T-cell (primary cell): ENCODE measurements around the gene SP7. TPM values are rescaled to one million over a fixed set of nuclear protein-coding genes. Genes with fewer than 3 reads are reported as not detected.
A peak's percentile ranks its signal among the peaks of the same experiment; 100 is the strongest.

Experiments used
- ATAC-seq, 4 experiments: fragments of 200-7000 bp in 3 of 4; fragments of 150-1000 bp in 1 of 4; cut with Tn5 transposase; replicated peaks in 1 of 4; 1 replicate in 3 of 4; 2 replicates in 1 of 4; pipeline ENCODE4 v1.10.0; 2021; ENCODE audit warnings: moderate library complexity in 3 of 4, mild to moderate bottlenecking in 2 of 4, moderate number of reproducible peaks in 1 of 4
- CTCF ChIA-PET, 2 donors: fragments of 300-600 bp; sonication (Branson Sonifier 250); formaldehyde crosslinking; loops; one replicate each; lab custom pipeline; 2022; ENCODE audit warnings: antibody characterized with exemption in 2 of 2; lab: Charles Lee
- POLR2A ChIA-PET, 2 donors: fragments of 300-600 bp; sonication (Branson Sonifier 250); formaldehyde crosslinking; loops; one replicate each; lab custom pipeline; 2022; ENCODE audit warnings: antibody characterized with exemption in 2 of 2; lab: Charles Lee
- DNase-seq, 35 experiments: peaks; one replicate each; pipeline versions ENCODE4 v3.0.0 to v3.0.0-alpha.2; 2013 to 2023
- H3K27ac ChIP-seq: one replicate; pipeline ENCODE4 v1.5.1; 2013; ENCODE audit warnings: low read length
- H3K27me3 ChIP-seq, 2 experiments: replicated peaks in 1 of 2; 1 replicate in 1 of 2; 2 replicates in 1 of 2; pipeline versions ENCODE4 v1.6.1 to v1.7.0; 2013; ENCODE audit warnings: low read length in 1 of 2, mixed read lengths in 1 of 2; ENCODE audit not compliant: control insufficient read depth in 2 of 2, insufficient read depth in 2 of 2; ENCODE audit errors: extremely low read depth in 1 of 2
- H3K36me3 ChIP-seq, 2 donors: 1 replicate in 1 of 2; 2 replicates in 1 of 2; pipeline versions ENCODE4 v1.6.1 to v1.7.0; 2013; ENCODE audit warnings: low read length in 1 of 2; ENCODE audit not compliant: control insufficient read depth in 2 of 2, insufficient read depth in 1 of 2; ENCODE audit errors: extremely low read depth in 1 of 2
- H3K4me1 ChIP-seq, 2 experiments: 1 replicate in 1 of 2; 2 replicates in 1 of 2; pipeline versions ENCODE4 v1.6.1 to v1.7.0; 2013; ENCODE audit warnings: low read length in 2 of 2, mixed read lengths in 1 of 2; ENCODE audit not compliant: insufficient read depth in 2 of 2, control insufficient read depth in 1 of 2; ENCODE audit errors: extremely low read depth in 1 of 2
- H3K4me3 ChIP-seq, 2 donors: 1 replicate in 1 of 2; 2 replicates in 1 of 2; pipeline versions ENCODE4 v1.5.1 to v1.7.0; 2013; ENCODE audit warnings: mild to moderate bottlenecking in 2 of 2, low read length in 1 of 2, moderate library complexity in 1 of 2; ENCODE audit not compliant: control insufficient read depth in 1 of 2; ENCODE audit errors: extremely low read depth in 1 of 2
- H3K9me3 ChIP-seq: 2 replicates; pipeline ENCODE4 v1.7.0; 2013
- H3K27ac Mint-ChIP-seq, 2 donors: one replicate each; pipeline ENCODE4 v1.8.0; 2020 to 2021; ENCODE audit warnings: mild to moderate bottlenecking in 2 of 2, mixed read lengths in 2 of 2
- H3K27me3 Mint-ChIP-seq, 2 donors: one replicate each; pipeline ENCODE4 v1.8.0; 2021 to 2022; ENCODE audit warnings: mixed read lengths in 2 of 2
- H3K36me3 Mint-ChIP-seq: one replicate; pipeline ENCODE4 v1.8.0; 2021; ENCODE audit warnings: mixed read lengths
- H3K4me1 Mint-ChIP-seq, 3 donors: one replicate each; pipeline ENCODE4 v1.8.0; 2020 to 2022; ENCODE audit warnings: mixed read lengths in 3 of 3, mild to moderate bottlenecking in 1 of 3
- H3K4me3 Mint-ChIP-seq, 3 donors: one replicate each; pipeline ENCODE4 v1.8.0; 2020 to 2022; ENCODE audit warnings: mild to moderate bottlenecking in 3 of 3, mixed read lengths in 3 of 3, moderate library complexity in 3 of 3
- H3K9me3 Mint-ChIP-seq, 3 donors: one replicate each; pipeline ENCODE4 v1.8.0; 2020 to 2022; ENCODE audit warnings: mixed read lengths in 3 of 3
- WGBS: methylation state at CpG from one replicate; pipeline ENCODE4 v1.1.5; 2013; ENCODE audit warnings: missing lambda C conversion rate; ENCODE audit not compliant: insufficient coverage; 5-methylcytosine and 5-hydroxymethylcytosine counted together
- total RNA-seq, 35 experiments: library from RNA in 6 of 35; stranded (reverse) in 6 of 35; fragments of 120-200 nt in 1 of 35; gene quantifications; one replicate each; pipeline versions ENCODE4 v1.2.1 to v1.2.4 and lab custom pipeline; 2013 to 2026

The SP7 gene
- total RNA-seq, 5 donors from 2014 or later (not counting 1 experiment from before 2014, with no cell fraction given), result 0.12 TPM; not detected in 4

DNA sequence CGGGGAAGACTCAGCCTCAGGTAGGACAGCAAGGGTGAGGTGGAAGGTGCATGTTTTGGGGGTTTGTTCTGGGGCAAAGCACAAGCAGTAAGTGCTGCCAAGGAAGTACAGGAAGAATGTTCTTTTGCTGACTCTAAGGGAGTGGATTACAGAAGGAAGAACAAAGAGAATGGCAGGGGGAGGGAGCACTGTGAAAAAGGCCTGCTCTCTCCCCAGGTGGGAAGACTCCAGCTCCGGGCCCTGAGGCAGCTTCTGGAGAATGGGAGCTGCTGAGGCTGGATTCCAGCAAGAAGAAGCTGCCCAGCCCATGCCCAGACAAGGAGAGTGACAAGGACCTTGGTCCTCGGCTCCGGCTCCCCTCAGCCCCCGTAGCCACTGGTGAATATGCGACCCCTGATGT, 47.8 kb downstream of the SP7 start:
- Mint-ChIP-seq H3K4me3 (no peak overlapping the region), H3K36me3 (no peaks in the 10 kb centered on the region), H3K27ac (no peak overlapping the region), H3K4me1 (peaks cover 4 to 8% (median 4%) of the 10 kb centered on the region in 3 donors), H3K27me3 (no peaks in the 10 kb centered on the region), H3K9me3 (no peaks in the 10 kb centered on the region)
- H3K36me3 ChIP-seq, result no peaks in the 10 kb centered on the region
- no peaks in the 10 kb centered on the region for H3K9me3 ChIP-seq
- peaks cover 0 to 5% of the 10 kb centered on the region in 2 experiments for H3K4me1 ChIP-seq
- H3K27me3 ChIP-seq, result no peaks in the 10 kb centered on the region
- ChIA-PET CTCF (interaction anchor here (0.6 to 3.2 kb wide), 4 partner anchors 28 to 128 kb away, joined by 4 to 19 read pairs (median 7); no protein-coding TSS in a partner anchor), POLR2A (no interaction called here)
- H3K4me3 ChIP-seq, result no peak overlapping the region
- no peak for DNase-seq
- H3K27ac ChIP-seq, result no peak overlapping the region
- ATAC-seq, result no peak
- WGBS, result 100% methylated on average over 5 of the region's 6 CpGs

DNA sequence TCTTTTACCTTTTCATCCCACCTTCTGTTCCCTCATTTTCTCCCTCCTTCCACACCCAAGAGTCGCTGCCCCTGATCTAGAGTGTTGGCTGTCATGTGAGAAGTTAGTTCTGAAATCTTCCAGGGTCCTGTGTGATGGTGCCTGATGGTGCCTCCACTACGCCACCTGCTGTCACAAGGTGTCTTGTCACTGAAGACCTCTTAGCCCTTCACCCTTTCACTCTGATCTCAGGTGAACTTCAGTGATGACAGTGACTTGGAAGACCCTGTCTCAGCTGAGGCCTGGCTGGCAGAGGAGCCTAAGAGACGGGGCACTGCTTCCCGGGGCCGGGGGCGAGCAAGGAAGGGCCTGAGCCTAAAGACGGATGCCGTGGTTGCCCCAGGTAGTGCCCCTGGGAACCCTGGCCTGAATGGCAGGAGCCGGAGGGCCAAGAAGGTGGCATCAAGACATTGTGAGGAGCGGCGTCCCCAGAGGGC, 48.4 kb downstream of the SP7 start:
- Mint-ChIP-seq H3K27me3 (no peaks in the 10 kb centered on the region), H3K4me1 (peaks cover 4 to 8% (median 4%) of the 10 kb centered on the region in 3 donors), H3K4me3 (no peak overlapping the region), H3K36me3 (no peaks in the 10 kb centered on the region), H3K27ac (peak overlapping the region in 1 of 2 donors; percentile 50), H3K9me3 (no peaks in the 10 kb centered on the region)
- H3K4me3 ChIP-seq, result no peak overlapping the region
- no peaks in the 10 kb centered on the region for H3K36me3 ChIP-seq
- H3K27ac ChIP-seq, result no peak overlapping the region
- H3K9me3 ChIP-seq, result no peaks in the 10 kb centered on the region
- CTCF ChIA-PET, result interaction anchor here (0.6 to 3.2 kb wide), 6 partner anchors 28 to 128 kb away, joined by 3 to 19 read pairs (median 5); no protein-coding TSS in a partner anchor
- DNase-seq (peak; percentile 32 to 88 (median 67)), ATAC-seq (peak; percentile 85 to 93 (median 93))
- H3K27me3 ChIP-seq, result no peaks in the 10 kb centered on the region
- peaks cover 0 to 5% of the 10 kb centered on the region in 2 experiments for H3K4me1 ChIP-seq
- POLR2A ChIA-PET, result no interaction called here
- 96% methylated on average over 10 of the region's 11 CpGs for WGBS

DNA sequence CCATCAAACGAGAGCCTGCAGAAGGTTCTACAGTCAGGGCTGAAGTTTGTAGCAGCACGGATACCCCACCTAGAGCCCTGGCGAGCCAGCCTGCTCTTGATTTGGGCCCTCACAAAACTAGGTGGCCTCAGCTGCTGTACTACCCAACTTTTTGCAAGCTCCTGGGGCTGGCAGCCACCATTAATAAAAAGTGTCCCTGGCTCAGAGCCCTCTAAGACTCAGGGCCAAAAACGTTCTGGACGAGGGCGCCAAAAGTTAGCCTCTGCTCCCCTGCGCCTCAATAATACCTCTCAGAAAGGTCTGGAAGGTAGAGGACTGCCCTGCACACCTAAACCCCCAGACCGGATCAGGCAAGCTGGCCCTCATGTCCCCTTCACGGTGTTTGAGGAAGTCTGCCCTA, 49.7 kb downstream of the SP7 start:
- Histone ChIP-seq H3K36me3 (no peaks in the 10 kb centered on the region), H3K27me3 (no peaks in the 10 kb centered on the region), H3K27ac (no peak overlapping the region), H3K4me1 (peaks cover 0 to 5% of the 10 kb centered on the region in 2 experiments), H3K9me3 (no peaks in the 10 kb centered on the region), H3K4me3 (no peak overlapping the region)
- POLR2A ChIA-PET, result no interaction called here
- ATAC-seq, result no peak
- Mint-ChIP-seq H3K27me3 (no peaks in the 10 kb centered on the region), H3K36me3 (no peaks in the 10 kb centered on the region), H3K9me3 (no peaks in the 10 kb centered on the region), H3K27ac (no peak overlapping the region), H3K4me1 (peaks cover 4 to 8% (median 4%) of the 10 kb centered on the region in 3 donors), H3K4me3 (no peak overlapping the region)
- 94% methylated on average over 8 of the region's 9 CpGs for WGBS
- CTCF ChIA-PET, result interaction anchor here (0.9 to 3.2 kb wide), 6 partner anchors 18 to 126 kb away, joined by 3 to 19 read pairs (median 4); partner anchors contain the start of gene ESPL1 (in 1 of the 2)
- no peak for DNase-seq

DNA sequence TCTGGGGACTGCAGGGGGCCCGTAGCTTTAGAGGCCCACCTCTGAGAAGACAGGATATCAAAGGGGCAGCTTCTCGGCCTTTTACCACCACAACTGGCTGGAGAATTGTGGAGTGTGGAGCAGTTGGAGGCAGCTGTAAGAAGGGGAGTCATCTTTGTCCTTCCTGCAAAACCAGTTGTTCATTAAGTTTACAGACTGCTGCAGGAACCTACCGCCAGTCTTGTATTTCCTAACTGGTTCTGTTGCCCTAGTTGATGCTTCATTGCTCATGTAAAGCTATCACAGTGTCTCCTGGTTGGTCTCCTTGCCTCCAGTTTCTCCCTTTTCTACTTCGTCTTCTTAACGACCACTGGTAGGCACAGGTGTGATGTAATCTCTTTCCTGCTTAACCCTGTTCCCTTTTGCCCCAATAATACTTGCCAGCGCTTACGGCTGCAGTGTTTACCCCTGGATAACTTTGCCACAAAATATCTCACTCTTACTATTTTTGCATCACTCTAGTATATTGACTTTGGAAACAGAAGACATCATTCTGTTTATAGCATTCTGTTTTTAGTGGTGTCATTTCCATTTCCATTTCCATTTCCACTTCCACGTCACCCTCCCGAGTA, 56.2 kb downstream of the SP7 start:
- ChIA-PET POLR2A (no interaction called here), CTCF (interaction anchor here in 1 of 2 donors (1.1 kb wide), 1 partner anchor 120 kb away, joined by 3 read pairs; no protein-coding TSS in a partner anchor)

DNA sequence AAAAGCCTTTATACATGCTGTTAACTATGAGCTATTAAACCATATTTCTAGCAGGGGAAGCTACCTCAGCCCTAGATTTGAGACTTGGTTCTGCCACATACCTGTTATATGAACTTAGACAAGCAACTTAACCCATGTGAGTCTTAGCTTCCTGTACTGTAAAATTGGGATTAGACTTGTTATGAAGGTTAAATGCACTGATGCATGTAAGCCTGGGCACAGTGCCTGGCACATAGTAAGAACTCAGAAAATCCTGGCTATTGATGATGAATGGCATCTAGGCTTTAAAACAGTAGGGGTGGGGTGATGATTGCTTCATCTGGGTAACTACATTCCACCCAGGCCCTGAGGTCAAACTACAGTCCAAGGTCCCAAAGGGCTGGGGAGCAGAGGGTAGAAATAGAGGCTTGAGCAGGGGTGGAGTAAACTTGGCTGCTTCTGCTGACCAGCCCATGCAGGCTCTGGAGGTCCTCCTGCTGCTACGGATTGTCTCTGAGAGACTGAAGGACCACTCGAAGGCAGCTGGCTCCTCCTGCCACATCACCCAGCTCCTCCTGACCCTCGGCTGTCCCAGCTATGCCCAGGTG, 56.8 kb downstream of the SP7 start:
- Mint-ChIP-seq H3K9me3 (no peaks in the 10 kb centered on the region), H3K4me1 (no peaks in the 10 kb centered on the region), H3K4me3 (no peak overlapping the region), H3K27ac (no peak overlapping the region), H3K36me3 (no peaks in the 10 kb centered on the region), H3K27me3 (no peaks in the 10 kb centered on the region)
- 100% methylated on average over 1 of the region's 3 CpGs for WGBS
- no peaks in the 10 kb centered on the region for H3K9me3 ChIP-seq
- no peaks in the 10 kb centered on the region for H3K36me3 ChIP-seq
- POLR2A ChIA-PET, result no interaction called here
- H3K27me3 ChIP-seq, result no peaks in the 10 kb centered on the region
- DNase-seq (no peak), ATAC-seq (no peak)
- CTCF ChIA-PET, result interaction anchor here in 1 of 2 donors (1.1 to 1.2 kb wide), 2 partner anchors 13 to 119 kb away, joined by 3 to 4 read pairs; no protein-coding TSS in a partner anchor
- H3K27ac ChIP-seq, result no peak overlapping the region
- no peak overlapping the region for H3K4me3 ChIP-seq
- no peaks in the 10 kb centered on the region for H3K4me1 ChIP-seq

More for the DNA sequence above, 56.2 kb downstream of the SP7 start:
- H3K27me3 ChIP-seq, result no peaks in the 10 kb centered on the region
- no peaks in the 10 kb centered on the region for H3K36me3 ChIP-seq
- no peak overlapping the region for H3K27ac Mint-ChIP-seq
- no peaks in the 10 kb centered on the region for H3K9me3 ChIP-seq
- H3K4me1 Mint-ChIP-seq, result no peaks in the 10 kb centered on the region
- no peaks in the 10 kb centered on the region for H3K27me3 Mint-ChIP-seq
- H3K36me3 Mint-ChIP-seq, result no peaks in the 10 kb centered on the region
- no peak overlapping the region for H3K27ac ChIP-seq
- H3K4me1 ChIP-seq, result no peaks in the 10 kb centered on the region
- DNase-seq (no peak), ATAC-seq (no peak)
- no peak overlapping the region for H3K4me3 Mint-ChIP-seq
- H3K9me3 Mint-ChIP-seq, result no peaks in the 10 kb centered on the region
- H3K4me3 ChIP-seq, result no peak overlapping the region
- 93% methylated on average over 4 of the region's 9 CpGs for WGBS

DNA sequence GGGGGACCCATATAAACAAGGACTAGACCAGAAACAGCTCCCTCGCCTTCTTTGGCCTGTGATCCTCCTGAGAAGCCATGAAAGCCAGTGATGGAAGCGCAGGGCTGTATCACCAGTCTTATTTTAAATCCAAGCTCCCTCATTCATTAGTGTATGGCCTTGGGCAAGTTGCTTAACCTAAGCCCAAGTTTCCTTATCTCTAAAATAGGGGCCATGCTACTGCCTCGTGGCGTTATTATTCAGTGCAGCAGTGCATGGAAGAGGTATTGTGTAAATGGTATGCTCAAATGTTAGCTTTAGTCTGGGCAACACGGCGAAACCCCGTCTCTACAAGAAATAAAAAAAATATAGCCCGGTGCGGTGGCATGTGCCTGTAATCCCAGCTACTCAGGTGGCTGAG, 58.2 kb downstream of the SP7 start:
- CTCF ChIA-PET, result interaction anchor here (0.5 to 1.2 kb wide), 2 partner anchors 12 to 947 kb away, joined by 4 to 9 read pairs; no protein-coding TSS in a partner anchor
- WGBS, result 97% methylated on average over 6 of the region's 9 CpGs
- Mint-ChIP-seq H3K9me3 (no peaks in the 10 kb centered on the region), H3K27me3 (no peaks in the 10 kb centered on the region), H3K4me3 (no peak overlapping the region), H3K36me3 (no peaks in the 10 kb centered on the region), H3K27ac (no peak overlapping the region), H3K4me1 (no peaks in the 10 kb centered on the region)
- Histone ChIP-seq H3K4me1 (no peaks in the 10 kb centered on the region), H3K27me3 (no peaks in the 10 kb centered on the region), H3K9me3 (no peaks in the 10 kb centered on the region), H3K4me3 (no peak overlapping the region), H3K27ac (no peak overlapping the region), H3K36me3 (no peaks in the 10 kb centered on the region)
- ATAC-seq (no peak), DNase-seq (no peak)
- POLR2A ChIA-PET, result interaction anchor here in 1 of 2 donors (0.6 kb wide), 1 partner anchor 18 kb away, joined by 11 read pairs; no protein-coding TSS in a partner anchor
